Spleen (tissue), 11 donors: ENCODE data around the gene EXTL2. TPM values are rescaled to one million over a fixed set of nuclear protein-coding genes. Genes with fewer than 3 reads are reported as not detected.
A peak's percentile ranks its signal among the peaks of the same experiment; 100 is the strongest.
"Not testable (repeated sequence)": the region's sequence is repeated elsewhere in the genome, so short reads cannot be mapped to it uniquely, and the experiment has no call there.

ENCODE experiments used
- DNase-seq: peaks from one replicate; pipeline ENCODE4 v3.0.0-alpha.2; 2020
- H3K27ac ChIP-seq, 8 donors: fragments of 200-600 bp; sonication (generic) in 7 of 8; 1 replicate in 4 of 8; 2 replicates in 4 of 8; pipeline versions ENCODE4 v1.5.0 to v1.8.0; 2016 to 2021; ENCODE audit warnings: inconsistent platforms in 4 of 8, mild to moderate bottlenecking in 4 of 8, moderate library complexity in 1 of 8
- H3K27me3 ChIP-seq, 7 donors: fragments of 200-600 bp; sonication (generic) in 6 of 7; replicated peaks in 1 of 7; 1 replicate in 4 of 7; 2 replicates in 3 of 7; pipeline versions ENCODE4 v1.5.0 to v1.8.0; 2016 to 2021; ENCODE audit warnings: inconsistent platforms in 3 of 7, mild to moderate bottlenecking in 1 of 7
- H3K36me3 ChIP-seq, 6 donors: fragments of 200-600 bp; sonication (generic) in 5 of 6; 1 replicate in 4 of 6; 2 replicates in 2 of 6; pipeline versions ENCODE4 v1.5.0 to v1.8.0; 2016 to 2021; ENCODE audit warnings: inconsistent platforms in 2 of 6
- H3K4me1 ChIP-seq, 6 donors: fragments of 200-600 bp; sonication (generic) in 5 of 6; 1 replicate in 3 of 6; 2 replicates in 3 of 6; pipeline versions ENCODE4 v1.5.0 to v1.8.0; 2016 to 2021; ENCODE audit warnings: inconsistent platforms in 3 of 6
- H3K4me3 ChIP-seq, 8 donors: fragments of 200-600 bp; sonication (generic) in 7 of 8; 1 replicate in 4 of 8; 2 replicates in 4 of 8; pipeline versions ENCODE4 v1.5.0 to v1.8.0; 2016 to 2021; ENCODE audit warnings: inconsistent platforms in 4 of 8, mild to moderate bottlenecking in 4 of 8, moderate library complexity in 2 of 8
- H3K9me3 ChIP-seq, 8 donors: fragments of 200-600 bp; sonication (generic) in 7 of 8; 1 replicate in 4 of 8; 2 replicates in 4 of 8; pipeline versions ENCODE4 v1.5.0 to v1.8.0; 2016 to 2021; ENCODE audit warnings: inconsistent platforms in 4 of 8
- POLR2A ChIP-seq, 3 donors: fragments of 450-650 bp; IDR thresholded peaks; one replicate each; pipeline ENCODE4 v1.5.1; 2017; ENCODE audit warnings: antibody characterized with exemption in 3 of 3, mild to moderate bottlenecking in 1 of 3
- POLR2AphosphoS5 ChIP-seq, 3 donors: sonication (generic); formaldehyde crosslinking; IDR thresholded peaks; one replicate each; pipeline ENCODE4 v1.5.1; 2017; ENCODE audit warnings: antibody characterized with exemption in 3 of 3
- whole genome bisulfite sequencing, 5 donors: extraction: QIAGEN DNeasy Blood & Tissue Kit in 3 of 5; methylation state at CpG; one replicate each; pipeline versions ENCODE4 v1.1.5 to v1.1.7; 2013 to 2018; 5-methylcytosine and 5-hydroxymethylcytosine counted together
- intact Hi-C: fragments of 100-400 bp; cut with DNase I; formaldehyde crosslinking; loops from one replicate; pipeline ENCODE4 v1.15.0; 2023; ENCODE audit warnings: low total_unique reads
- polyA plus RNA-seq, 3 donors: library from polyadenylated mRNA; stranded (reverse); fragments of 200-250 nt; gene quantifications; one replicate each; pipeline ENCODE4 v1.2.1, GENCODE V29; 2013
- total RNA-seq, 7 donors: library from RNA; depleted of rRNA in 3 of 7; stranded (reverse); fragments of >200 nt in 3 of 7; fragmentation: NEBNext Ultra II Directional in 4 of 7; extraction: Animal tissue kit (Norgen Biotek cat#: 25700) in 4 of 7; gene quantifications; one replicate each; pipeline versions ENCODE4 v1.1.0 to v1.2.1, GENCODE V29; 2016 to 2021
- TF ChIP-seq, protein P1 (sequence below), 11 experiments: fragments of 200-600 bp in 7 of 11; fragments of 450-650 bp in 4 of 11; sonication (generic) in 4 of 11; IDR thresholded peaks in 8 of 11; conservative IDR thresholded peaks in 3 of 11; 1 replicate in 7 of 11; 2 replicates in 4 of 11; pipeline versions ENCODE4 v1.4.0 to v1.8.0; 2016 to 2021; ENCODE audit warnings: antibody characterized with exemption in 11 of 11, inconsistent platforms in 4 of 11, mild to moderate bottlenecking in 1 of 11
- donor health status: healthy with polysubstance abuse.
- donor health status: DM: no; HTN: no; CAD: no; lungs with moderate emphysema.
- donor health status: DM: no; HTN: no; CAD: no.
- donor health status: Bipolar disorder and iron deficiency.
- donor health status: healthy.
- donor health status: DM: no; HTN: no; CAD: no.
- donor health status: DM: yes; HTN: yes; CAD: no.

Gene EXTL2
- total and polyA plus RNA-seq, 10 donors: 5.0 to 14.1 (median 8.4) TPM

DNA sequence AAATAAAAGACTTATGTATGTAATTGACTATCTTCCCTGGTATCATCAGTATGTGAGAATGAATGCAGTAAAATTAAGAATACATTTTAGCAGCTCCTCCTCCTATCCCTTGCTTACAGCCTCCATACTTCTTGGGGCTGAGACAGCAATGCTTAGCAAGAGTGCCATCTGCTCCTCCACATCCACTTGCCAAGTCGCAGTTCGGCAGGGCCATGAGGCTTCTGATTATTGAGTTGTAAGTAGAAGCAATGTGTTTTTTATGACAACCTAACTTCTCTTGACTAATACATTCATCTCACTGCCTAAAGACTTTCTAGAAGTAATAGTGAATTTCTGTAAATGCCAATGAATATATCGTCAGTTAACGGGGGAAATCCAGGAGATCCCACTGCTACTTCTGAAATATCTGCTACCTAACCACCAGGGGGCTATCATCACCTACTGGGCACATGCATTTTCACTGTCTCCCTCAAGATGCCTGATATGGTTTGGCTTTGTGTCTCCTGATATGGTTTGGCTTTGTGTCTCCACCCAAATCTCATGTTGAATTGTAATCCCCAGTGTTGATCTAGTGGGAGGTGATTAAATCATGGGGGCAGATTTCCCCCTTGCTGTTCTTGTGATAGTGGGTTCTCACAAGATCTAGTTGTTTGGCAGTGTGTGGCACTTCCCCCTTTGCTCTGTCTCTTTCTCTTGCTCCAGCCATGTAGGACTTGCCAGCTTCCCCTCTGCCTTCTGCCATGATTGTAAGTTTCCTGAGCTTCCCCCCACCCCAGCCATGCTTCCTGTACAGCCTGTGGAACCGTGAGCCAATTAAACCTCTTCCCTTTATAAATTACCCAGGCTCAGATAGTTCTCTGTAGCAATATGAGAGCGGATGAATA is 59.6 kb downstream of the EXTL2 start:
- H3K4me3 ChIP-seq: no peak overlapping the region
- intact Hi-C loops: no loop called here
- 68 to 82% (median 78%) methylated on average over 6 of the region's 6 CpGs for WGBS, 5 donors

DNA sequence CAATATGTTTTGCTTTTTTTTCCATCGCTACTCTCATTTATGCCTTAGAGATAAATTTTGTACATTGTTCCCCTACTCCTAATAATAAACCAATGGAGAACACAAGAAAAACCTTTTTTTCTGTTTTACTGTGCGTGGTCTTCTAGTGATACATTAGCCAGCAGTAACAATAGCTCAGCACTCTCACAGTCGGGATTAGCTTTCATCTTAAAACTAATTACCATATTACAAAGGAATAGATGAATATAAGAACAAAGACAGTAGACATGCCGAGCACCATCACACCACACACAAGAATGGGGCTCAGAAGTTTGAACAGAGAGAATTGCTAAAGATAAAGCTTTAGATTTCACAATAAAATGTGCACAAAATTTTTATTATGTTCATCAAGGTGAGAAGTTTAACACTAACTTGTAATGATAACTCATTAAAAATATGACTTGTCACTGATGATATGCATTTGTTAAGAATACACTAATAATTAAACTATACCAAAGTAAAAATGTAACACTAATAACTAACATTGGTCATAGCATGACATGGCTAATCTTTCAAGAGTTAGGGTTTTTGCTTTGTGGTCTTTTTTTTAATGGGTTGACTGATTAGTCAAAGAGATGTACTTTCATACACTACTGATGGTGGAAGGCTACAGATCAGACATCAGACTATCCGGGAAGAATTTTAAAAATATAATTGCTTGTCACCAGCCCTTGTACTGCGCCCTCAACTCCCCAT is 61.8 kb downstream of the EXTL2 start:
- Histone ChIP-seq H3K9me3 (peaks cover 0 to 9% (median 2%) of the 10 kb centered on the region in 8 donors), H3K27ac (no peak overlapping the region), H3K4me3 (no peak overlapping the region), H3K4me1 (no peaks in the 10 kb centered on the region), H3K36me3 (no peaks in the 10 kb centered on the region), H3K27me3 (no peaks in the 10 kb centered on the region)
- WGBS, 5 donors: 81 to 95% (median 89%) methylated on average over 6 of the region's 6 CpGs
- DNase-seq: no peak
- TF ChIP-seq, protein P1, sequence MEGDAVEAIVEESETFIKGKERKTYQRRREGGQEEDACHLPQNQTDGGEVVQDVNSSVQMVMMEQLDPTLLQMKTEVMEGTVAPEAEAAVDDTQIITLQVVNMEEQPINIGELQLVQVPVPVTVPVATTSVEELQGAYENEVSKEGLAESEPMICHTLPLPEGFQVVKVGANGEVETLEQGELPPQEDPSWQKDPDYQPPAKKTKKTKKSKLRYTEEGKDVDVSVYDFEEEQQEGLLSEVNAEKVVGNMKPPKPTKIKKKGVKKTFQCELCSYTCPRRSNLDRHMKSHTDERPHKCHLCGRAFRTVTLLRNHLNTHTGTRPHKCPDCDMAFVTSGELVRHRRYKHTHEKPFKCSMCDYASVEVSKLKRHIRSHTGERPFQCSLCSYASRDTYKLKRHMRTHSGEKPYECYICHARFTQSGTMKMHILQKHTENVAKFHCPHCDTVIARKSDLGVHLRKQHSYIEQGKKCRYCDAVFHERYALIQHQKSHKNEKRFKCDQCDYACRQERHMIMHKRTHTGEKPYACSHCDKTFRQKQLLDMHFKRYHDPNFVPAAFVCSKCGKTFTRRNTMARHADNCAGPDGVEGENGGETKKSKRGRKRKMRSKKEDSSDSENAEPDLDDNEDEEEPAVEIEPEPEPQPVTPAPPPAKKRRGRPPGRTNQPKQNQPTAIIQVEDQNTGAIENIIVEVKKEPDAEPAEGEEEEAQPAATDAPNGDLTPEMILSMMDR (IDR thresholded peaks at IDR 0.05 in 8 of 11, conservative IDR thresholded peaks at IDR 0.05 in 3 of 11): no peak
- no peak for TF ChIP-seq POLR2A (IDR thresholded peaks at IDR 0.05)
- TF ChIP-seq POLR2AphosphoS5 (IDR thresholded peaks at IDR 0.05): no peak
- intact Hi-C loops: no loop called here

More for the DNA sequence above, 59.6 kb downstream of the EXTL2 start:
- TF ChIP-seq, protein P1 (IDR thresholded peaks at IDR 0.05 in 8 of 11, conservative IDR thresholded peaks at IDR 0.05 in 3 of 11): peak in 6 of 11 experiments; percentile 6 to 39 (median 20)
- TF ChIP-seq POLR2AphosphoS5 (IDR thresholded peaks at IDR 0.05): no peak
- H3K9me3 ChIP-seq: peaks cover 0 to 4% (median 0%) of the 10 kb centered on the region in 8 donors
- H3K27me3 ChIP-seq: no peaks in the 10 kb centered on the region
- no peaks in the 10 kb centered on the region for H3K4me1 ChIP-seq
- no peak for DNase-seq
- H3K36me3 ChIP-seq: no peaks in the 10 kb centered on the region
- H3K27ac ChIP-seq: no peak overlapping the region

DNA sequence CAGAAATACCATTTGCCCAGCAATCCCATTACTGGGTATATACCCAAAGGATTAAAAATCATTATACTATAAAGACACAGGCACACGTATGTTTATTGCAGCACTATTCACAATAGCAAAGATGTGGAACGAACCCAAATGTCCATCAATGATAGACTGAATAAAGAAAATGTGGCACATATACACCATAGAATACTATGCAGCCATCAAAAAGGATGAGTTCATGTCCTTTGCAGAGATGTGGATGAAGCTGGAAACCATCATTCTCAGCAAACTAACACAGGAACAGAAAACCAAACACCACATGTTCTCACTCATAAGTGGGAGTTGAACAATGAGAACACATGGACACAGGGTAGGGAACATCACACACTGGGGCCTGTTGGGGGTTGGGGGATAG is 69.0 kb downstream of the EXTL2 start:
- H3K36me3 ChIP-seq, H3K4me3 ChIP-seq, H3K27me3 ChIP-seq, intact Hi-C loops, H3K4me1 ChIP-seq, DNase-seq, H3K27ac ChIP-seq: not testable (repeated sequence)
- peaks cover 0 to 22% (median 15%) of the 10 kb centered on the region in 8 donors for H3K9me3 ChIP-seq
- WGBS, 5 donors: 82 to 92% (median 85%) methylated on average over 2 of the region's 2 CpGs

Other genes starting within 250 kb of the EXTL2 start
- 100 to 1,000 TPM; 284 to 849 (median 474) TPM for gene VCAM1, start 175.1 kb downstream of the EXTL2 start, total RNA-seq
- 10 to 100 TPM; 39.6 to 65.7 (median 41.9) TPM for gene VCAM1, start 175.1 kb downstream of the EXTL2 start, polyA plus RNA-seq
- 10 to 100 TPM; 32.8 to 44.5 (median 39.1) TPM for gene SLC30A7, start 1.2 kb upstream of the EXTL2 start, total RNA-seq
- gene SLC30A7, start 1.2 kb upstream of the EXTL2 start, polyA plus RNA-seq: 1 to 10 TPM; 4.2 to 4.9 (median 4.6) TPM
- gene DPH5, start 130.9 kb upstream of the EXTL2 start, total RNA-seq: 10 to 100 TPM; 19.3 to 31.7 (median 24.5) TPM
- 10 to 100 TPM; 45.9 to 60.0 (median 49.8) TPM for gene DPH5, start 130.9 kb upstream of the EXTL2 start, polyA plus RNA-seq